Endothelial cell (in vitro differentiated cells): ENCODE results near the gene TFR2. TPM values are rescaled to one million over a fixed set of nuclear protein-coding genes. Genes with fewer than 3 reads are reported as not detected.

Experiments
- DNase-seq: peaks from one replicate; pipeline ENCODE4 v3.0.0; 2021; ENCODE audit warnings: low spot score
- H3K27ac Mint-ChIP-seq: one replicate; pipeline ENCODE4 v1.8.0; 2021; ENCODE audit warnings: mixed read lengths, inconsistent platforms; ENCODE audit not compliant: unreplicated experiment
- H3K27me3 Mint-ChIP-seq: one replicate; pipeline ENCODE4 v1.8.0; 2021; ENCODE audit warnings: mild to moderate bottlenecking, moderate library complexity, mixed read lengths, inconsistent platforms; ENCODE audit not compliant: unreplicated experiment
- H3K36me3 Mint-ChIP-seq: one replicate; pipeline ENCODE4 v1.8.0; 2021; ENCODE audit warnings: mild to moderate bottlenecking, low read depth, mixed read lengths, inconsistent platforms; ENCODE audit not compliant: unreplicated experiment
- H3K4me1 Mint-ChIP-seq: one replicate; pipeline ENCODE4 v1.8.0; 2021; ENCODE audit warnings: mild to moderate bottlenecking, mixed read lengths, inconsistent platforms; ENCODE audit not compliant: unreplicated experiment
- H3K4me3 Mint-ChIP-seq: one replicate; pipeline ENCODE4 v1.8.0; 2021; ENCODE audit warnings: mild to moderate bottlenecking, mixed read lengths, inconsistent platforms; ENCODE audit not compliant: unreplicated experiment
- H3K9me3 Mint-ChIP-seq: one replicate; pipeline ENCODE4 v1.8.0; 2021; ENCODE audit warnings: mixed read lengths, inconsistent platforms; ENCODE audit not compliant: unreplicated experiment
- CTCF ChIP-seq: fragments of 200-600 bp; sonication (generic); IDR thresholded peaks from one replicate; pipeline ENCODE4 v1.5.0; 2021; ENCODE audit warnings: antibody characterized with exemption; ENCODE audit not compliant: unreplicated experiment
- total RNA-seq: library from RNA; stranded (reverse); fragmentation: NEBNext Ultra II Directional; extraction: Animal tissue kit (Norgen Biotek cat#: 25700); gene quantifications from one replicate; pipeline ENCODE4 v1.2.1, GENCODE V29; 2021; ENCODE audit not compliant: unreplicated experiment

The TFR2 gene
- total RNA-seq, 1 donor from 2014 or later = 1.0 TPM

GRCh38 chr7:100678291-100678984 is 37.1 kb upstream of the TFR2 start:
- Mint-ChIP-seq H3K9me3 (no peaks in the 10 kb centered on the region), H3K4me1 (peaks cover 5% of the 10 kb centered on the region), H3K4me3 (peak overlapping the region; percentile 65), H3K27ac (no peak overlapping the region), H3K36me3 (peaks cover 12% of the 10 kb centered on the region), H3K27me3 (peaks cover 12% of the 10 kb centered on the region)
- no peak for TF ChIP-seq CTCF
- no peak for DNase-seq

- no peak for TF ChIP-seq CTCF
- peaks cover 12% of the 10 kb centered on the region for H3K36me3 Mint-ChIP-seq
- H3K4me1 Mint-ChIP-seq = peaks cover 5% of the 10 kb centered on the region
- H3K9me3 Mint-ChIP-seq = no peaks in the 10 kb centered on the region
- peak overlapping the region; percentile 81 for H3K27ac Mint-ChIP-seq
- DNase-seq = no peak
- H3K27me3 Mint-ChIP-seq = peaks cover 12% of the 10 kb centered on the region
- peak overlapping the region; percentile 7 for H3K4me3 Mint-ChIP-seq
Observed at GRCh38 chr7:100677308-100678267, 36.2 kb upstream of the TFR2 start.

GRCh38 chr7:100676501-100677306 is 35.4 kb upstream of the TFR2 start:
- no peak for DNase-seq
- no peak for TF ChIP-seq CTCF
- Mint-ChIP-seq H3K27me3 (peaks cover 12% of the 10 kb centered on the region), H3K9me3 (no peaks in the 10 kb centered on the region), H3K27ac (peak overlapping the region; percentile 55), H3K4me1 (peaks cover 5% of the 10 kb centered on the region), H3K36me3 (peaks cover 12% of the 10 kb centered on the region), H3K4me3 (peak overlapping the region; percentile 88)

- Mint-ChIP-seq H3K36me3 (peaks cover 12% of the 10 kb centered on the region), H3K27me3 (peaks cover 12% of the 10 kb centered on the region), H3K4me1 (peaks cover 5% of the 10 kb centered on the region), H3K9me3 (no peaks in the 10 kb centered on the region), H3K27ac (no peak overlapping the region), H3K4me3 (peak overlapping the region; percentile 85)
- no peak for TF ChIP-seq CTCF
- peak; percentile 57 for DNase-seq
Observed at GRCh38 chr7:100675581-100676350, 34.4 kb upstream of the TFR2 start.
